NCI-H446 (cell line): ENCODE measurements around the gene STMN1.
A peak's percentile ranks its signal among the peaks of the same experiment; 100 is the strongest.

Source experiments
- DNase-seq, 2 experiments: peaks; one replicate each; lab custom pipeline; 2025; lab: John Stamatoyannopoulos, UW

The STMN1 gene

DNA sequence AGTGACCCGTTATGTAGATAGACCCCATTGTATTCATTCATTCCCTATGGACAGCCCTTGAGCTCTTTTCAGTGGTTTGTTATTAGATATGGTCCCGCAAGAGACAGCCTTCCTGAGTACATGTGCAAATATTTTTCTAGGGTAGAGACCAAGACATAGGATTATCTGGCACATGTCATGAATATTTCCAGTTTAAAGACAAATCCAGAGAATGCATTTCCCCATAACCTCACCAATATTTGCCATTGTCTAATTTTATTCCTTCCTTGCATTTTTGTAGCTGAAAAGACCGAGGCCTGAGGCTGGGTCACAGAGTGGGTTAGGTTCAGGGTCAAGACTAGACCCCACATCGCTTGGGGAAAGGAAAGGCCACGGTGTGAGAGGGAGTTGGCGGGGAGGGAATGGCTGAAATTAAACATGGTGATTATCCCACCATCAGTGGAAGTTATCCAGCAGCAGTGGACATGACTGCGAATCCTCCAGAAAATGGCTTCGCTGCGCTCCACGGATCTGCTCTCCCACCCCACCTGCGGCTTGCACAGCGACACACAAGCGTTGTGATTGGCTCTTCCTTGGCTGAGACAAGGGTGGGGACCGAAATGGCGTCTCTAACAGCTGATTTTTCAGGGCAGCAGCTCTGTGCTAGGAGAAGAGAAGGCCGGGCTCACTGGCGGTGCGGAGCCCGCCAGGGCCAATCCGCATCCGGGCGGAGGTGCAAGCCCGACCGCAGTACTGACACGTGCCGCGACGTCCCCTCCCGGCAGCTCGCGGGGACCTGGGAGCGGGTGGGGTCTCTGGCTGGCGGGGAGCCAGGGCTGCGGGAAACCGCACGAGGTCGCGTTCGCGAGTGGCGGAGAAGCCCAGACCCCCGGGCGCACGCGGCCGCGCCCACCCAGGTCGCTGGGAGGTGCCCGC lies 16.1 kb upstream of the STMN1 start:
- no peak for DNase-seq

- no peak for DNase-seq
Measured at GRCh38 chr1:25918615-25919014, 12.4 kb upstream of the STMN1 start.

GRCh38 chr1:25917996-25918395 lies 11.8 kb upstream of the STMN1 start:
- DNase-seq, result no peak

DNA sequence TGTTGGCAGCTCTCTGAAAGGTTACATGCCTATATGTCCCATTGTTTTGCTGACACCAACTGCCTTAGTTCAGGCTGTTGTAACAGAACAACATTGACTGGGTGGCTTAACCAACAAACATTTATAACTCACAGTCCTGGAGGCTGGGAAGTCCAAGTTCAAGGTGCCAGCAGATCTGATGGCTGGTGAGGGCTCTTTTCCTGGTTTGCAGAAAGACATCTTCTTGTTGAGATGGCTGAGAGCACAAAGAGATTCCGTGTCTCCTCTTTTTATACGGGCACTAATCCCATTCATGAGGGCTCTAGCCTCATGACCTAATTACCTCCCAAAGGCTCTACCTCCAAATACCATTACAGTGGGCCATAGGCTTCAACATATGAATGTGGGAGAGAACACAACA lies 10.2 kb upstream of the STMN1 start:
- DNase-seq, result no peak

DNA sequence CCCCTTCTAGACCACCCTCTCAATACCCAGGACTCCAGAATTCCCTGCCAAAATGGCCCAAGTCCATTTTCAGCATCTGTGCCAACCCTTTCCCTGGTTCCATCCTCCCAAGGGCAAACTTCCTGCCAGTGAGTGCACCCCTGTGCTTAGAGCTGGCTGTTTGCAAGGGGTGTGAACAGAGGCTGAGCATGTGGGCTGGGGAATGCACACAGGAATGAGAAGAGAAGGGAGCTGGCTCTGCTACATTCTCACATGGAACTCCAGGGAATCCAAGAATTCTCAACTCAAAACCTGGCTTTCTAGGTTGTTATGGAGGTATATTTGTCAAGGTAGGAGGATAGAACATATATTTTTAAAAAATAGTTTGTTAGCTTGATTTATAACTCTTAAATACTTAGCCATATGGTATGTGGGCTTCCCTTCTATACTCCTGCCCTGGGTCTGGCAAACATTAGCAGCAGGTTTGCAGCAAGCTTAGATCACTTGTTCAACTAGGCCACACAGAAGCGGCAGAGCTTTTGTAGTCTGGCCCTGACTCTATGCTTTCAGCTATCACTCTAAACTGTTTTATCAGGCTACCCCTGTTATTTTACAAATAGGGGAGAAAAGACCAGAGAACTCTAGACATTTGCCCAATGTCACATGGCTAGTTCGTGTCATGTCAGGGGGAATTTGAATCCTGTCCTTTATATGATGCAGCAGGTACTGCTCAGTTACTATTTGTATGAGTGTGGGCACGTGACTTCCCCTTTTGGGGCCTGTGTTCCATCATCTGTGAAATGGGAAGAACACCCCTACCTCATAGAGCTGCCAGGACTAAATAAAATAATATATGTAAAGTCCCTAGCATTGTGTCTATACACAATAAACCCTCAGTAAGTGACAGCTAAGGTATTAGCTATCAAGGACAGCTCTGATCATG lies 8.1 kb upstream of the STMN1 start:
- DNase-seq, result peak in 1 of 2 experiments; percentile 50

DNA sequence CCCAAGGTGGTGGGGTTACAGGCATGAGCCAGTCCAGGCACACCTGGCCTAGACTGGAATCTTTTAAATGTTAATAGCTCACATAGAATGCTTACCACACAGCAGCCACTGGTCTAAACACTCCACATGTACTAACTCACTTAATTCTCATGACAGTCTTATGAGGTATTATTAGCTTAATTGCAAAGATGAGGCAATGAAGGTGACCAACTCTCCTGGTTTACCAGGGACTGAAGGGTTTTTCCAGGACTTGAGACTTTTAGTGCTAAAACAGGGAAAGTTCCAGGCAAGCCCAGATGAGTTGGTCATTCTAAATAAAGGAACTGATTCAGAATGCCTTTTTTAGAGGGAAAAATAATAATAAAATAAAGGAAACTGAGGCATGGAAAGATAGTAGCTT lies 7.0 kb upstream of the STMN1 start:
- DNase-seq, result no peak

DNA sequence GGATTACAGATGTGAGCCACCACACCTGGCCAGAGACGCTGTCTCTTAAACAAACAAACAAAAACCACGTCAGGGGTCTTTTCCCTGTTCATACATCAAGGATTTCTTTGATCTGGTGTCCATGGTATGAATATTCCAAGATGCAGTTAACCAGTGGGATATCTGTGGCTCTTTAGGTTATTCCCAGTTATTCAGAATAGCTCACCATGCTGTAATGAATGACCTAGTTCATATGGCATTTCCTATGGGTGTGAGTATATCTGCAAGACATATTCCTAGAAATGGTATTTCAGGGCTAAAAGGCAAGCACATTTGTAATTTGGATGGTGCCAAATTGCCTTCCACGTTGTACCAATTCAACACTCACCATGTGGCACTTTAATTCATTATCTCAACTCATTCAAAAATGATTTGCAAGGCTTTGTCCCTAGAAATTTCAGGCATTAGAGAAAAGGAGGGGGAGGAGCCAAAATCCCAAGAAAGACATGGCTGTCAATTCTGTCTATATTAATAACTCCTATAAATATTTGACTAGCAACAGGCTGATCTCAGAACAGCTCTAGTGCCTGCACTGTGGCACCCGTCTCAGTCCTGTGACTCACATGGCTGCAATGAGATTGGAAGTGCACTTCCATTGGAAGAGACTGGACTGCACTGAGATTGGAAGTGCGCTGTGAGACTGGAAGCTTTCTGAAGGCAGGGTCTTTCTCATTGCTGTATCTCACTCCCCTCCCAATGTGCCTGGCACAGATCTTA lies 6.0 kb upstream of the STMN1 start:
- DNase-seq, result no peak

- DNase-seq, result no peak
Measured at GRCh38 chr1:25911162-25911561, 4.9 kb upstream of the STMN1 start.

DNA sequence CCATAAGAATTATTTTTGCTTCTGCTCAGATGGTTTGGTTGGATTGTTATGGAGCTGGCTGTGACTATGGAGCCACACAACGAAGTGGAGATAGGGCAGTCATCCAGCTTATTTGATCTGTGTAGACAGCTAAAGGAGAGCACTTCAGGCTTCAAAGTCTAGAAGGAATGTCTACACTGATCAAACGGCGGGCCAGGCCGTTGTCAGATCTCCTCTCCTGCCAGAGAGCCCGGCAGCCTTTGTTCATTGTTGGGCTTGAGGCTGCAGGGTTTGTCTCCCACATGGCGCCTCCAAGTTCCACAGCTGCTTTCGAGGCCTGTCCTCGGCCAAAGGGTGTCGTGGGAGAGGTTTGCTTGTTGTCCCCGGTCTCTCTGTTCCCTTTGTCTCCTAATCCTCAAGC lies 2.8 kb upstream of the STMN1 start:
- DNase-seq, result no peak

- no peak for DNase-seq
Measured at GRCh38 chr1:25908161-25908560, 1.9 kb upstream of the STMN1 start.

DNA sequence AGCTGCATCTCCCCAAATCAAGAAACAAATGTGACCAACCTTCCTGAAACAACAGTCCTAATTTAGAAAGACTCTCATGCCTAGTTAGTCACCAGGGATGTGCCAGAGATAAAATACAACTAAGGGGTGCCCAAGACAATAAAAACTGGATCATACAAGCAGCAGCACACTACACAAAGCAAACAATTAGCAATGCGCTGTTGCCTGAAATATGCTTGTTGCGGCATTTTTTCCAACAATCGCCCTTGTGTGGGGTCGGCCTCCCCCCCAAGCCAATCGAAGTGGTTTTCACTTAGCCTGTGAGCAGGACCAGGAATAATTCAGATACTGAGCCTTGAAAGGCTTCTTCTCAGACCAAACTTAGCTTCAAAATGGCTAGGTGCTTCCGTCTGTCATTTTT lies 1.4 kb upstream of the STMN1 start:
- DNase-seq, result no peak

DNA sequence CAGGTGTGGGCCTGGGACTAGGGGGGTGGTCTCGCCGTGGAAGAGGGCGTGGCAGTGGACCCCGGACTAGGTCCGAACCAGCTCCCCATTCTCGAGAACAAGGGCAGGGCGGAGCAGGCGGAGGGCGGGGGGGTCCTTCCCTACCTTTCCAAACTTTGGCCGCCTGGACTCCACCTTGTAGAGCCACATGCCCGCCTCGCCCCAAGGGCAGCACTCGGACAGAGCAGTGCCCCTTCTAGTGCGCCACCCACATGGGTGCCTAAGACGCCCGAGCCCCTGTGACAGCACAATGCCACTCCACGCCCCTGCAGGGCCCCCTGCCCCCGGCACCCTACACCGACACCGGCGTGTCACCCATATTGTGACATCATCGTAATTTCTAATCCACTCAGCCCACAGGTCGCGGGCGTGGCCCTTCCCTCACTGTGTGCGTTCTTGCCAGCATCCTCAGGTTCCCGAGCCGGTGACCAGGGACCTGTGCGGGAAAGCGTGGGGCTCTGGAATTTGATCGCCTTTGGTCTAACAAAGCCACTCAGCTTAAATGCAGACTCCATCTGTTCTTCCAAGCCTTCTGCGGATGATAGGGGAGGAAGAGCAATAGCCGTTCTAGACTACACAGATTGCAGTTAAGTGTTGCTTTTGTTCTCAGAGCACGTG lies 553 bp upstream of the STMN1 start:
- DNase-seq, result no peak

DNA sequence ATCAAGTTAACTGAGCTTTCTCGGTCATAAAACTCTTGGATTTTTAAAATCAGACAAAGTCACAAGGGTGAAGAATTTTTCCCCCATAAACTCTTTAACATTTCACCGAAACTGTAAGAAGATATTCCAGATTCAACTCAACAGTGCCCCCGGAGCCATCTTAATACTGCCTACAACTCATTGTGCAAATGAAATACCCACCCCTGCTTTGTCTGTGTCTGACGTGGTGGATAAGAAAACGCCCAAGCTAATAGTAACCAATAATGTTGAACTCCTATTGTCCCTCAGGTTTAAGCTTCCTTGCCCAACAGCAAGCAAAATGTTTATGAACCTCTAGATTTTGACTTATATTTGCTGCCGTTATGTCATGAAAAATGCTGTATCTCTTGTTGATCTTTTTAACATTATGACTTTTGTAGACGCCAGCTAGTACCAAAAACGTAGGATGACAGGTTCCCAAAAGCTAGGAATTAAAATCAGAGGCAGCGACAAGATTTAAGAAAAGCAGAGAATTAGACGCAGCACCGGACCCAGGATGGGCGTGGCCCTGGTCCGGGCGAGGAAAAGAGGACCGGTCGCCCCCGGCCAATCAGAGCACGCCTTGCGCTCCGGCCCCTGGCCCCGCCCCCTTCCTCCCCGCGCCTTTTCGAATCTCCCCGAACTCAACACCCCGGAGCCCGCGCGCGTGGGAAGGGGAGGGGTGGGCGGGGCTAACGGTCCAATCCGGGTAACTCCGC lies 1.1 kb downstream of the STMN1 start:
- peak; percentile 95 to 98 for DNase-seq

GRCh38 chr1:25903986-25904385 lies 2.2 kb downstream of the STMN1 start:
- no peak for DNase-seq

DNA sequence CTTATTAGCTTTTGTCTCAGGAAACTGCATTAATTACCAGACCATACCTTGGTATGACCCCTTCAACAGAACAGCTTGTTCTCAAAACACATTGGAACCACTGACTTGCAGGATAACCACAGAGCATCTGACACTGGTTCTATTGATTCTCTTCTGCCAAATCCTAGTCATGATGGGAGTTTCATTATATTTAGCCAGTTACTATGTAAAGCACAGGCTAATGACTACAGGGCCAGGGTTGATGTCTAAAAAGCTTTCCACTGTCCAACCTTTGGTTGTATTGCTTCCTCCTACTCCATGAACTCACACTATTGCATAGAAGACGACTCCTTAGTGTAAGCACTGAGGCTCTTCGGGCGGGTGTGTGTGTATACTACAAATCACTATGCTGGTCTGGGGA lies 3.8 kb downstream of the STMN1 start:
- DNase-seq, result no peak

GRCh38 chr1:25900219-25900618 lies 6.0 kb downstream of the STMN1 start:
- no peak for DNase-seq

DNA sequence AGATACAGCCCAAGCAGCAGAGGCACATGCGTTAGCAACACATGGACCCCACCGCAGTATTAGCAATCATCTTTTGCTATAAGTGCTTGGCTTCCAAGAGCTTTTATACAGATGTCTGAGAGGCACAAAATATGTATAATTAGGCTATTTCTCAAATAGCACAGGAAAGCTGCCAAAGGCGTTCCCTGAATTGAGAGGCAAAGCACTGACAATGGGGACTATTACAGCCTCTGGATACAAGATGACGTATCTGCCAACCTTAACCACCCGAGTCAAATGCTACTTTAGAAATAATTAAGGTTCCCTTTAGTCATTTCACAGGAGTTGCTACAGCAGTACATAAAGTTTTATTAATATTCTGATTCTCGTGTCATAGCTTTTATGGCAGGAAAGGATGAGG lies 6.4 kb downstream of the STMN1 start:
- DNase-seq, result no peak

DNA sequence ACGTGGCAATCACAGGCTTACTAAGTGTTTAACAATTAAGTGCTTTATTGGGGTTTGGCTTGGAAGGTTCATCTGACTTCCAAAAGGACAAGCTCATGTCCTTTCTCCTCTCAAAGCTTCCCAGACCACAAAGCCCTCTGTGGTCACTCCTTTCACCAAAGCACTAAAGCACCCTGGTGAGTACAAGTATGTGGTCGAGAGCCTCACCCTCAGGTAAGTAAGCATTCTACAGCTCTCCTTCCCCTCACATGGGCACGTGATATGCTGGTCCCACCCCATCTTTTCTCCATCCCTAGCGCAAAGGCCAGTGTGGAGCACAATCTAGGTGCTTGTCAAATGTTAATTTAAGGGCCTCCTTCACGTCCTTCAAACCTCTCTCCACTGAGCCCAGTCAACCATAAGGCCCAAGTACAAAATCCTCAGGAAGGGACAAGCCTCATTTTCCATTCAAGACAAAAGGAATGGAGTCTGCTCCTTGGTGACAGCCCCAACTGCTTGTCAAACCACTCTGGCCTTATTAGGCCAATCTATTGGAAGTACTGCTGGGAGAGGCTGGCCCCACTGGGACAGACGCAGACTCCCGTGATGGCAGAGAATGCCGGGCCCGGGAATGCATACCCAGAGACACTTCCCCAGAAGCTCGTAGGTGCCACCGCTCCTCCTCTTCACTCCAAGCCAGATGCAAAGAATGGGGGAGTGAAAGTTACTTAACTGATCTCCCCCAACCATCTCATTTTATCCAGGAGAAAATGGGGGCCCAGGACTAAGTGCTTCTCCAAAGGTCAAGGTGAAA lies 7.8 kb downstream of the STMN1 start:
- no peak for DNase-seq

DNA sequence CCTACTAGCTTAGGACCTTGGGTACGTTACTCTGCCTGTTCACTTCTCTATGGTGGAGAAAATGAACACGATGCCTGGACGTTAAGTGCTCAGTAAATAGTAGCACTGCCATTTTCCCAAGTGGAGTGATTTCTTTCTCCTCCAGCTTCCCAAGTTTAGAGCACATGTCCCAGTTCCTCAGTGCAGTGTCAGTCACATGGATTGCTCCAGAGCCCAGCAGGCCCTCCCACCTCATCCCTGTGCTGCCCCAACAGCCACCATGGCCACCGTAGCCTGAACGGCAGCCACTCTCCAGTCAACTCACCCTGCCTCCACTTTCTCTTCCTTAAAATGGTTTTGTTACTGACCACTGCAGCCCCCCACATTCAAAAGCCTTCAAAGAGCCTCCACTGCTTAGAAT lies 8.5 kb downstream of the STMN1 start:
- no peak for DNase-seq

- DNase-seq, result no peak
Measured at GRCh38 chr1:25896266-25896665, 10.0 kb downstream of the STMN1 start.
